Ishikawa (cell line): ENCODE results near the gene COMMD2.

Experiments
- CEBPB ChIP-seq: IDR thresholded peaks from 2 replicates; pipeline ENCODE4 v1.6.1; 2012
- CREB1 ChIP-seq: IDR thresholded peaks from 2 replicates; pipeline ENCODE4 v1.6.1; 2012; ENCODE audit warnings: low read depth
- EGR1 ChIP-seq: IDR thresholded peaks from 2 replicates; pipeline ENCODE4 v1.6.1; 2012
- EP300 ChIP-seq: IDR thresholded peaks from 2 replicates; pipeline ENCODE4 v1.6.1; 2012; ENCODE audit warnings: borderline replicate concordance
- FOXM1 ChIP-seq: IDR thresholded peaks from 2 replicates; pipeline ENCODE4 v1.6.1; 2012; ENCODE audit warnings: low read depth, borderline replicate concordance
- MAX ChIP-seq: IDR thresholded peaks from 2 replicates; pipeline ENCODE4 v1.6.1; 2012
- NFIC ChIP-seq: IDR thresholded peaks from 2 replicates; pipeline ENCODE4 v1.6.1; 2012
- RAD21 ChIP-seq: IDR thresholded peaks from 2 replicates; pipeline ENCODE4 v1.6.1; 2012; ENCODE audit warnings: low read depth
- TAF1 ChIP-seq: IDR thresholded peaks from 2 replicates; pipeline ENCODE4 v1.6.1; 2012; ENCODE audit warnings: low read depth, mild to moderate bottlenecking
- TCF12 ChIP-seq: IDR thresholded peaks from 2 replicates; pipeline ENCODE4 v1.6.1; 2012; ENCODE audit warnings: low read depth
- TEAD4 ChIP-seq: IDR thresholded peaks from 2 replicates; pipeline ENCODE4 v1.6.1; 2012
- USF1 ChIP-seq: IDR thresholded peaks from 2 replicates; pipeline ENCODE4 v1.6.1; 2012
- YY1 ChIP-seq: IDR thresholded peaks from 2 replicates; pipeline ENCODE4 v1.6.1; 2012; ENCODE audit warnings: low read depth
- ZBTB7A ChIP-seq: IDR thresholded peaks from 2 replicates; pipeline ENCODE4 v1.6.1; 2012; ENCODE audit warnings: low read depth
- TF ChIP-seq, protein P1 (sequence below): IDR thresholded peaks from 2 replicates; pipeline ENCODE4 v1.6.1; 2012; ENCODE audit warnings: low read depth, mild to moderate bottlenecking

The COMMD2 gene

DNA sequence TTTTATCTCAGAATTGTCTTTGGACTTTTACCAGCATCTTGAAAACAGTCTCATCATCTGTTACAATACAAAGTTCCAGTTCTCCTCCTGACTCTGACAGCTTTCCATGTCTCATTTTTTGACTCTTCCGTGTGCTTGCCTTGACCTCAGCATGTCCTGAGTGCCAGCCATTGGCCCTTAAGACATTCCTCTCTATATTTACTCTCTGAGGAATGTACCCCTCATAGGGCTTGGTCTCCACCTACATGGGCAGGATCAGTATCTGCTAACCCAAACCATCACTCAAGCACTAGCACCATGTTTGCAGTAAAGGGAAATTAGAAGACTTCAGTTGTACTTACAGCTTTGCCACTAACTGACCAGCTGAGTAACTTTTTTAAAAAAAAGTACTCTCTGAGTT is 23.9 kb upstream of the COMMD2 start:
- TF ChIP-seq NFIC (no peak), YY1 (no peak), ZBTB7A (no peak), USF1 (no peak), EP300 (no peak)

- TF ChIP-seq USF1 (no peak), TEAD4 (no peak), TAF1 (no peak), NFIC (no peak), TCF12 (no peak), RAD21 (no peak), YY1 (no peak), ZBTB7A (no peak), FOXM1 (no peak), EGR1 (no peak)
Measured at GRCh38 chr3:149772861-149773260, 20.6 kb upstream of the COMMD2 start.

DNA sequence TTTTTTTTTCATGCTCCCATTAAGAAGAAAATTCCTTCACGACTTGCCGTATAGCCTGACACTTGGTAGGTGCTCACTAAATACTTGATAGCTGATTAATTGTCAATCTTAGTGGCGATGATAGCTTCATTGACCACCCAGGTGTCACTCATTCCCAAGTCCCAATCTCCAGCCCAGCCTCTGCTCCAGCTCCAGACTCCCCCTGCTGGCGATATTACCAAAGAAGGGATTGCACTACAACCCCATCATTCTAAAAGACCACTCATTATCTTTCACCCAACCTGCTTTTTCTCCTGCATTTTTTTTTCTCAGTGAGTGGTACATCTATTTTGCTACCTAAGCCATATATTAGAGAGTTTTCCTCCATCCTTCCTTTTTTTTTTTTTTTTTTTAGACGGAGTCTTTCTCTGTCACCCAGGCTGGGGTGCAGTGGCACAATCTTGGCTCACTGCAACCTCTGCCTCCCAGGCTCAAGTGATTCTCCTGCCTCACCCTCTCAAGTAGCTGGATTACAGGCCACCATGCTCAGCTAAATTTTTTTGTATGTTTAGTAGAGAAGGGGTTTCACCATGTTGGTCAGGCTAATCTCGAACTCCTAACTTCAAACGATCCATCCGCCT is 19.5 kb upstream of the COMMD2 start:
- TF ChIP-seq RAD21 (peak; percentile 73), CREB1 (no peak)

DNA sequence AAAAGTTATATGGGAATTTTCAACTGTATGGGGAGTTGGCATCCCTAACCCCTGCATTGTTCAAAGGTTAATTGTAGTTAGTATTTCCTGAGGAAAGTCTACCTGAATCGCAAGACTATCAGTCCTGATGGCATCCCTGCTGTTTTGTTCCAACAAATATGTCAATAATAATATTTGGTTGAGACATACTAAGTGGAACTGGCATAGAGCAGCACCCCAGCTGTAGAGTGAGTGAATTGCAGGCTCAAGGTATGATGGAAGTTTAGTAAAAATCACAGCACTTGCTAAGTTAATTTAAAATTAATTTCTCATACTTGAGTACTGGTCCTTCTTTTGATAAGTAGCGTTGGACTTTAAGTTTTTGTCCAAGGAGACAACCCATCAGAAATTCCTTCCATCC is 18.0 kb upstream of the COMMD2 start:
- no peak for TF ChIP-seq EP300
- TF ChIP-seq MAX: no peak
- no peak for TF ChIP-seq NFIC

DNA sequence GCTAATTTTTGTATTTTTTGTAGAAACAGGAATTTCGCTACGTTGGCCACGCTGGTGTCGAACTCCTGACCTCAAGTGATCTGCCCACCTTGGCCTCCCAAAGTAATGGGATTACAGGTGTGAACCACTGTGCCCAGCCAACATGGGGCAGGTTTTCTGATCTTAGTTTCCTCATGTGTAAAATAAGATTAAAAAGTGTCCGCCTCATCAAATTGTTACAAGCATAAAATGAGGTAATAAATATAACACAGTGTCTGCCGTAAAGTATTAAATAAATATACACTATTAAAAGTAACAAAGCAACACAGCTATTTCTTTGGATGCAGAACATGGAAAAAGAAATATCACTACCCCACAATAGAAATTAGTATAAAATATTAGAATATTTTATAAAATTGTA is 16.4 kb upstream of the COMMD2 start:
- TF ChIP-seq TAF1: no peak

DNA sequence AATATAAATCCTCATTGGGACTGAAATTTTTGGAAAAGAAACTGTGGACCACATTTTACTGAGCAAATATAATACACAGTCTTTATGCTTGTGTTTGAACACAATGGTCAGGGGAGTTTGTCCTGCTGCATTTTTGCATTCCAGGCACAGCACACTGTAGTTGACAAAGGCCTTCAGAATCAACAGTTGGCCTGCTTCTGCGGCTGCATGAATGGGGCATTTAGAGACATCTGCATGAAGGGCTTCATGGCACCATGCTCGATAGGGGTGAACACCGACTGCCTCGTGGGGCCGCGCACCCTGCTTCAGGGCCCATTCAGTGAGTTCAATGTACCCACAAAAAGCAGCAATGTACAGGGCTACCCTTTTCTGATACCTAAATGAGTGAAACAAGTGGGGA is 15.4 kb upstream of the COMMD2 start:
- TF ChIP-seq TAF1: no peak
- TF ChIP-seq TEAD4: no peak
- no peak for TF ChIP-seq USF1
- TF ChIP-seq YY1: no peak
- TF ChIP-seq MAX: no peak
- TF ChIP-seq TCF12: no peak
- TF ChIP-seq CEBPB: no peak
- TF ChIP-seq FOXM1: no peak

DNA sequence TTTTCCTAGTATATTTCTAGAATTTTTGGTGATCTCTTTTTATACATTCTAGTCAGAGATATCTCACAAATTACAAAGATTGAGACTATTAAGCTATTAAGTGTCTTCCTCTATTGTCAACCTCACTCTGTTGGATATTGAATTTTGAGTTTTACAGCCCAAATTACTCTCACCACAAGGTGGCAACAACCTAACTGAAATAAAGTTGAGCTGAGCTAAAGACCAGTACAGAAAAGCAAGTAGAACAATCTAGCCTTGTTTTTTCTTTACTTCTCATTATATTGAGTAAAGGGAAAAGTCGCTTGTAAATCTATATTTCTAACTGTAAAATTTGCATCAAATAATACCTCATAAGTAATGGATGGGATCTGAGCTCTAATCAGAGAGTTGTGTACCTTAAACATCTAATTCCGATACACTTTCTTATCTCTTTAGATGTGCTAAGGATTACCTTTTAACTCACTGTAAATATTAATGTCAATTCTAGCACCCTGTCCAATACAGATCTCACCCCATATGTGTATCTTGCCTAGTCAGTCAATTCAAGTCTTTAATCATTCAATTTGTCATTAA is 13.6 kb upstream of the COMMD2 start:
- no peak for TF ChIP-seq ZBTB7A
- peak; percentile 56 for TF ChIP-seq RAD21

- no peak for TF ChIP-seq USF1
- no peak for TF ChIP-seq FOXM1
- no peak for TF ChIP-seq RAD21
- no peak for TF ChIP-seq TCF12
- TF ChIP-seq YY1: no peak
- TF ChIP-seq TAF1: no peak
- no peak for TF ChIP-seq ZBTB7A
- TF ChIP-seq, protein P1, sequence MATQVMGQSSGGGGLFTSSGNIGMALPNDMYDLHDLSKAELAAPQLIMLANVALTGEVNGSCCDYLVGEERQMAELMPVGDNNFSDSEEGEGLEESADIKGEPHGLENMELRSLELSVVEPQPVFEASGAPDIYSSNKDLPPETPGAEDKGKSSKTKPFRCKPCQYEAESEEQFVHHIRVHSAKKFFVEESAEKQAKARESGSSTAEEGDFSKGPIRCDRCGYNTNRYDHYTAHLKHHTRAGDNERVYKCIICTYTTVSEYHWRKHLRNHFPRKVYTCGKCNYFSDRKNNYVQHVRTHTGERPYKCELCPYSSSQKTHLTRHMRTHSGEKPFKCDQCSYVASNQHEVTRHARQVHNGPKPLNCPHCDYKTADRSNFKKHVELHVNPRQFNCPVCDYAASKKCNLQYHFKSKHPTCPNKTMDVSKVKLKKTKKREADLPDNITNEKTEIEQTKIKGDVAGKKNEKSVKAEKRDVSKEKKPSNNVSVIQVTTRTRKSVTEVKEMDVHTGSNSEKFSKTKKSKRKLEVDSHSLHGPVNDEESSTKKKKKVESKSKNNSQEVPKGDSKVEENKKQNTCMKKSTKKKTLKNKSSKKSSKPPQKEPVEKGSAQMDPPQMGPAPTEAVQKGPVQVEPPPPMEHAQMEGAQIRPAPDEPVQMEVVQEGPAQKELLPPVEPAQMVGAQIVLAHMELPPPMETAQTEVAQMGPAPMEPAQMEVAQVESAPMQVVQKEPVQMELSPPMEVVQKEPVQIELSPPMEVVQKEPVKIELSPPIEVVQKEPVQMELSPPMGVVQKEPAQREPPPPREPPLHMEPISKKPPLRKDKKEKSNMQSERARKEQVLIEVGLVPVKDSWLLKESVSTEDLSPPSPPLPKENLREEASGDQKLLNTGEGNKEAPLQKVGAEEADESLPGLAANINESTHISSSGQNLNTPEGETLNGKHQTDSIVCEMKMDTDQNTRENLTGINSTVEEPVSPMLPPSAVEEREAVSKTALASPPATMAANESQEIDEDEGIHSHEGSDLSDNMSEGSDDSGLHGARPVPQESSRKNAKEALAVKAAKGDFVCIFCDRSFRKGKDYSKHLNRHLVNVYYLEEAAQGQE: no peak
- TF ChIP-seq CREB1: no peak
- TF ChIP-seq NFIC: no peak
- TF ChIP-seq MAX: no peak
- TF ChIP-seq TEAD4: no peak
- no peak for TF ChIP-seq EP300
Measured at GRCh38 chr3:149764302-149764701, 12.0 kb upstream of the COMMD2 start.
